DMS153 treated with DMSO at 0.1 percent for 48 hours (cell line): ENCODE data around the gene ALDH7A1.

ENCODE experiments used
- DNase-seq: peaks from one replicate; lab custom pipeline; 2025; ENCODE audit not compliant: unreplicated experiment; lab: John Stamatoyannopoulos, UW

ALDH7A1 gene

GRCh38 chr5:126511961-126512360 is 83.1 kb downstream of the ALDH7A1 start:
- no peak for DNase-seq

- DNase-seq = no peak
Observed at GRCh38 chr5:126509339-126509738, 85.7 kb downstream of the ALDH7A1 start.

- DNase-seq = no peak
Observed at GRCh38 chr5:126508962-126509279, 86.1 kb downstream of the ALDH7A1 start.

- no peak for DNase-seq
Observed at GRCh38 chr5:126508251-126508961, 86.6 kb downstream of the ALDH7A1 start.

GRCh38 chr5:126506079-126506478 is 88.9 kb downstream of the ALDH7A1 start:
- DNase-seq = no peak

- no peak for DNase-seq
Observed at GRCh38 chr5:126503602-126504104, 91.4 kb downstream of the ALDH7A1 start.

GRCh38 chr5:126501448-126501847 is 93.6 kb downstream of the ALDH7A1 start:
- no peak for DNase-seq

GRCh38 chr5:126499853-126500342 is 95.1 kb downstream of the ALDH7A1 start:
- DNase-seq = no peak

- no peak for DNase-seq
Observed at GRCh38 chr5:126499278-126499677, 95.7 kb downstream of the ALDH7A1 start.

- no peak for DNase-seq
Observed at GRCh38 chr5:126497506-126497905, 97.5 kb downstream of the ALDH7A1 start.

GRCh38 chr5:126494393-126494792 is 100.6 kb downstream of the ALDH7A1 start:
- no peak for DNase-seq

- DNase-seq = no peak
Observed at GRCh38 chr5:126492939-126493338, 102.1 kb downstream of the ALDH7A1 start.

- no peak for DNase-seq
Observed at GRCh38 chr5:126490167-126490940, 104.7 kb downstream of the ALDH7A1 start.

GRCh38 chr5:126488443-126489065 is 106.5 kb downstream of the ALDH7A1 start:
- no peak for DNase-seq

GRCh38 chr5:126487596-126487995 is 107.4 kb downstream of the ALDH7A1 start:
- no peak for DNase-seq

- no peak for DNase-seq
Observed at GRCh38 chr5:126486332-126486731, 108.7 kb downstream of the ALDH7A1 start.

- no peak for DNase-seq
Observed at GRCh38 chr5:126484253-126484652, 110.8 kb downstream of the ALDH7A1 start.

- no peak for DNase-seq
Observed at GRCh38 chr5:126483156-126483555, 111.9 kb downstream of the ALDH7A1 start.

GRCh38 chr5:126482591-126482990 is 112.4 kb downstream of the ALDH7A1 start:
- DNase-seq = no peak

- no peak for DNase-seq
Observed at GRCh38 chr5:126481243-126481642, 113.8 kb downstream of the ALDH7A1 start.
